Middle frontal gyrus (tissue), 1 donor: Measurements from ENCODE around the gene APPL2.

ENCODE experiments used
- DNase-seq: peaks from one replicate; pipeline ENCODE4 v3.0.0-alpha.2; 2015; ENCODE audit warnings: low spot score; ENCODE audit errors: extremely low spot score

APPL2 gene

GRCh38 chr12:105222726-105223351 is 13.1 kb downstream of the APPL2 start:
- DNase-seq = no peak

- no peak for DNase-seq
These were observed 13.7 kb downstream of the APPL2 start for GRCh38 chr12:105222284-105222655.

DNA sequence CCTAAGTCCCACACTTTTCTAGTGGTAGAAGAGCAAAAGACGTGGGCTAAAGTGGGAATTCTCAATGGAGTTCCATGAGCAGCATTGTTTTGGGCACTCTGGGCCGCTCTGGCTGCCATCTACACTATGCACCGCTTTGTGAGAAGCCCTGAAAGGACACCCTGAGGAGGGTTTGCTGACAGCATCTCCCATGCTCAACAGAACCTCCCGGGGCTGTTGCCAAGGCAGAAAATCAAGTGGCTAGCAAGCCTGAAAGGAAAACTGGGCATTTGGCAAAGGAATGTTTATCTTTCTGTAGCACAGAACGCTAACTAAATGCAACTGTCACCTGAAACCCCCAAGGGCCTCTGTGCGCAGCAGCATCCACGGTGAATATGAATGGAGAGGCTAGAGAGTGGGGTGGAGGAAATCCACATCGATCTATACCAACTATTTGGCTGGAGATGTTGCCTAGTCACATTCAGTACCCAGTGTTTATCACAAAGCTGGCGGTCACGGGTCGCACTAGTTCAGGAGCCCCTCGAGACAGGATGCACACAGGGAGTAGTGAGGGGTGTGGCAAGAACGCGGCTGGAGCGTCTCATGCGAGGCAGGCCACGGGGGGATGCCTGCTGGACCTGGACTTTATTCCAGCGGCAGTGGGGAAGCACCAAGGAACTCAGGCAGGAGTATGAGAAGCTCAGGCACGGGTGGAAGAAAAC is 14.2 kb downstream of the APPL2 start:
- DNase-seq = no peak

GRCh38 chr12:105220929-105221290 is 15.1 kb downstream of the APPL2 start:
- DNase-seq = no peak

GRCh38 chr12:105220150-105220928 is 15.6 kb downstream of the APPL2 start:
- DNase-seq = no peak

GRCh38 chr12:105219261-105220028 is 16.5 kb downstream of the APPL2 start:
- no peak for DNase-seq

- DNase-seq = no peak
These were observed 17.5 kb downstream of the APPL2 start for GRCh38 chr12:105218434-105218833.

DNA sequence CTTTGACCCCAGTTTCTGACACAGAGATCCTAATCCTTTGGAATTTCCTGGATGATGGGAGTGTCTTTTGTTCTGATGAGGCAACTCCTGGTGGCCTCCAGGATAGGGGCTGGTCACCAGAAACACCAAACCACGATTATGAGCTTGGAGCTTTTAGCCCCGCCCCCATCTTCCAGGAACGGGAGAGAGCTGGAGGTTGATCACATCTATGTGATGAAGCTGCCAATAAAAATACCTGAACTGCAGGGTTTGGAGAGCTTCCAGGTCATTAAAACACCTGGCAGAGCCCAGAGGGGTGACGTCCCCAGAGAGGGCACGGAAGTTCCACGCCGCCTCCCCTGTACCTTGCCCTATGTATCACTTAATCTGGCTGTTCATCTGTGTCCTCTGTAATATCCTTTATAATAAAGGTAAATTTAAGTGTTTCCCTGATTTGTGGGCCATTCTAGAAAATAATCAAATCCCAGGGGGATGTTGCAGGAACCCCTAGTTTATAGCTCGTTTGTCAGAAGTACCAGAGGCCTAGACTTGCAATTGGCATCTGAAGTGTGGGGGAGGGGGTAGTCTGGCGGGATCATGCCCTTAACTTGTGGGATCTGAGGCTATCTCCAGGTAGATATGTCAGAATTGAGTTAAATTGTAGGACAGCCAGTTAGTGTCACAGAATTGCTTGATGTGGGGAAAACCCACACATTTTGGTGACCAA is 21.2 kb downstream of the APPL2 start:
- no peak for DNase-seq

GRCh38 chr12:105214148-105214547 is 21.8 kb downstream of the APPL2 start:
- DNase-seq = no peak

- no peak for DNase-seq
These were observed 23.5 kb downstream of the APPL2 start for GRCh38 chr12:105212438-105212837.

DNA sequence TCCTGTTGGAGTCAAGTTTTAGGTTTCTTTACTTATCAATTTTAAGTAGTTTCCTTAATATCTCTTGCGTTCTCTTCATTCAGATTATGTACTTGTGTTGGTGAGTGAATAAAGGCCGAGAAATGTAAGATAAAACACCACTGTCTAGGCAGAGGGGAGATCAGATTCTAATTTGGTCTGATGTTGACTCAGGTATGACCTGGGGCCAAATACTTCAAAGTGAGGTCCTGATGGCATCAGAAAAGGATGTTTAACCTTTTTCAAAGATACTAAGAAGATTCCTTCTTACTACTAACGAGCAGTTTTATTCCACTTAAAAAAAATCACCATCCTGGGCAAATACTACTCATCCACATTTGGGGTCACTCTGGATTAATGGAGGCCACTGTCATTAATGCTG is 26.9 kb downstream of the APPL2 start:
- DNase-seq = no peak

GRCh38 chr12:105206686-105207374 is 29.1 kb downstream of the APPL2 start:
- DNase-seq = no peak

DNA sequence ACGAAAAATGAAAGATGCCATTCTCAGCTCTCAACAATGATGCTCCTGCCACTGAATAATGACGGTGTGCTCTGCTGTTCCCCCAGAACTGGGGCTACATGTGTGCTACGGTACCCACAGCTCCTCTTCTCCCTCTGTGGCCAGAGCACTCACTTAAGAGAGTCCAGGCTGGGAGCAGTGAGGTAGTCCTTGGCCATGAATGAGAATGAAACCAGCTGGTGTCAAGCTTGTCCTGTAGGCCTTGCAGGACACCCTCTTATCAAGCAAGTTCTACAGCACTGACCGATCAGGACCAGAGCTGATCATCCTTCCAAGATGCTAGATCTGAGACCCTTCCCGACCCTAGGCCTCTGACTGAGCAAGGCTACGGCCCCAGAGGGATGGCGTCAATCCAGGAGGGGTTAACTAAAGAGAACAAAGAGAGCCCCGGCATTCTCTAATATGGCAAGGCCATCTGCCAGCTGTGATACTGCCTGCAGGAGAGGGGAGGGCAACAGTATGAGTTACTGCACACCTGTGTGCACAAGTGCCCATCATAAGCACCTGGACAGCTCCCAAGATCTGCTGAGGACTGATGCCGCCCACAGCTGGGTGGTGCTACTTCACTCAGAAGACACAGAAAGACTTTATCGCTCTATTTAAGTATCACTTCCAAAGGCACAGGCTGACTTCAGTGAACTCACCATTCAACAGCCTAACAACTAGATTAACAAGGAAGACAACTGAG is 30.5 kb downstream of the APPL2 start:
- no peak for DNase-seq

- no peak for DNase-seq
These were observed 31.1 kb downstream of the APPL2 start for GRCh38 chr12:105204916-105205315.

DNA sequence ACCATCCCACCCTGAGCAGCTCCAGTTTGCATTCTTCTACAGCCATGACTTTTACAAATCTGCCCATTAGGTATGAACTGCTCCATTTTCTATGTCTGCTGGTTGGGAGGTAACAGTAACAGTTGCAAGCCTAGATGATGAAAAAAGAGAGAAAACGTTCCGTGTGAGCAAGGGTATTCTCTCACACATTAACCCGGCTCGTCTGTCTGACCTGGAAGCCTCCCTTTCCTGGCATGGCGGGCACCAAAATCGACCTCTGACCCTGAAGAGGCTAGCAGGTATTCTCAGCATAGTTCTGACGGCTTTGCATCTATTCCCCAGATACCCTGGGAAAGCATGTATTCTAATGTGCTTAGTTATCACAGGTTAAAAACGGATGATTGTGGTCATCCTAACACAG is 31.8 kb downstream of the APPL2 start:
- no peak for DNase-seq

- DNase-seq = no peak
These were observed 33.8 kb downstream of the APPL2 start for GRCh38 chr12:105202202-105202601.

GRCh38 chr12:105201299-105201698 is 34.7 kb downstream of the APPL2 start:
- DNase-seq = no peak

GRCh38 chr12:105200385-105200784 is 35.6 kb downstream of the APPL2 start:
- DNase-seq = no peak

DNA sequence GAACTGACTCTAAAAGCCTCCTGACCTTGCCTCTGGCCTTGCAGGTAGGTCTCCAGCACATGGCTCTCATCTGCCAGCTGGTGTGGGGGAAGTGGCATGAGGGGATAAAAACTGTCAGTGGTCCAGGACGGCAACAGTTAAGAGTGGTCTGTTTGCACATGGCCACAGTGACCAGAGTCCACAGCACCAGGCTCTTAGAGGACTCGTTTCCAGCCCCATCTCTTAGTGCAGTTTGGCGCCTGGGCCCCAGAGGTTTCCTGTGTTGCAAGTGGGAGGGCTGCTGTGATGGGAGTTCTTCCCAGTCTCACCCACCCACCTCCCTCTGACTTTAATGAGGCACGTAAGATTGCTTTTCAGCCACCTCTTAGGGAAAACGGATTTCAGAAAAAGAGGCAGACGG is 37.0 kb downstream of the APPL2 start:
- no peak for DNase-seq

DNA sequence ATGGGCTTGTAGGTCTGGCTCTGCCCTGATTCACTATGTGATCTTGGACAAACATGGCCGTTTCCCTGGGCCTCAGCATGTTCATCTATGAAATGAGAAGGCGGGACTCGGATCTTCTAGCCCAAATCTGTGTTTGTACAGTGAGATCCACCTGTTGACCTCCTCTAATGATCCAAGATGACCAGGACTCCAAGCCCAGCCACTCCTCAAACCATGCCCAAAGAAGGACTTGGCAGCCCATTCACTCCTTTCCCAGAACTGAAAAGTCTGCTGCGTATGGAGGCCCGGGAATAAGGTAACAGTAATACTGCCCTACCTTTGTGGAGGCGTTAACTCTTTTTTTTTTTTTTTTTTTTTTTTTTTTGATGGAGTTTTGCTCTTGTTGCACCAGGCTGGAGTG is 39.9 kb downstream of the APPL2 start:
- DNase-seq = no peak
